Activated CD4-positive, alpha-beta T cell treated with anti-CD3 and anti-CD28 coated beads for 1 hour (primary cell): ENCODE data around the gene TPM3.
"Not testable (repeated sequence)": the region's sequence is repeated elsewhere in the genome, so short reads cannot be mapped to it uniquely, and the experiment has no call there.

Experiments used
- DNase-seq: peaks from one replicate; pipeline ENCODE4 v3.0.0-alpha.2; 2020

TPM3 gene

DNA sequence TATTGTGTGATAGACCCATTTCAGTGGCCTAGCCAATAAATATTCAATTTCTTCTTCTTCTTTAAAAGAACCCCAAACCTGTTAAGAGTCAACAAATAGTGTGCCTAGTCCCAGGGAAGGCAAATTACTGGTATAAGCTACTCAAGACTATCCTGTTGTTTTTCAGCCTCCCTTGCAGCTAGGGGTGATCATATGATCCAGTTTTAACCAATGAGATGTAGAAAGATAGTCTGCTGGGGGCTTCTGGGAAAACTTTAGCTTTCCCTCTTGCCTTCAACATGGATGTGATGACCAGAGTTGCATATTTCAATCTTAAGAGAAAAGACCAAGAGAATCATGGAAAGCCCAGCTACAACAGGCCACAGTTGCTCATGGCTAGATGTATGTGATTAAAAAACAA, 32.3 kb downstream of the TPM3 start:
- DNase-seq: no peak

DNA sequence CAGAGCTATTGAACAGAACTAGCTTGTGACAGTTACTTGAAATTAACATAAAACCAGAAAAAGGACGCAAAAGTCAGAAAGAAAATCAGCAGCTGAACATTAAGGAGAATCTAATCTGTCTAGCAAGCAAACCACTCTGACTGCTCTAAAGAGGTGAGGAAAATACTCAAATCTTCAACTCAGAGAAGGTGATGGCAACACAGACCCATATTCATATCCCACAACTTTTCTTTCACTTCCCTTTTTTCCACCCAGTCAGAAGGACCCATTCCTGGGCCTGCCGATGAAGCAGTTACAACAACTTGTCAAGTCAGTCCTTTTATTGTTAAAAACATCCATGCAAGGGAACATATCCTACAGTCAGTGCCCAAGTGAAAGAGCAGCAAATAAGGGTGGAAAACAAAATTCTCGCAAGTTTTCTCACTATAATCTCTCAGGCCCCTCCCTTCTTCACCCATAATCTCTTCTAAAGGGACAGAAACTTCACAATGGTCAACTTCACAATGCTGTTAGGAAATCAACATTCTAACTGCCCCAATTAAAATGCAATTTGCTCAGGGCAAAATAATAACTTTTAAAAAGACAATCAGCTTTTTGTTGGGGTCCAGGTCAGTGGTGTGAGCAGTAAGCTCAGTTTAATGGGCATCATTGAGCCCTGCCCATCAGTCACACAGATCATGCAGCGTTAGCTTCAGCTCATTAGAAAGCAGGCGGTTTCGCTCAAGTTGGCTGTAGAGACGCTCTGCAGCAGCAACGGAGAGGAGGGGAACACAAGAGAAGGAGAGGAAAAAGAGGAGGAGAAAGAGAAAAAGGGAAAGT, 33.4 kb downstream of the TPM3 start:
- DNase-seq: no peak

GRCh38 chr1:154157520-154158306, 34.2 kb downstream of the TPM3 start:
- peak; percentile 53 for DNase-seq

- no peak for DNase-seq
Observed at GRCh38 chr1:154155251-154155650, 36.6 kb downstream of the TPM3 start.

GRCh38 chr1:154154534-154155191, 37.2 kb downstream of the TPM3 start, which contains the start of gene NUP210L:
TSS of gene NUP210L (minus strand) at chr1:154155073.
- no peak for DNase-seq

GRCh38 chr1:154154053-154154452, 37.8 kb downstream of the TPM3 start:
- no peak for DNase-seq

DNA sequence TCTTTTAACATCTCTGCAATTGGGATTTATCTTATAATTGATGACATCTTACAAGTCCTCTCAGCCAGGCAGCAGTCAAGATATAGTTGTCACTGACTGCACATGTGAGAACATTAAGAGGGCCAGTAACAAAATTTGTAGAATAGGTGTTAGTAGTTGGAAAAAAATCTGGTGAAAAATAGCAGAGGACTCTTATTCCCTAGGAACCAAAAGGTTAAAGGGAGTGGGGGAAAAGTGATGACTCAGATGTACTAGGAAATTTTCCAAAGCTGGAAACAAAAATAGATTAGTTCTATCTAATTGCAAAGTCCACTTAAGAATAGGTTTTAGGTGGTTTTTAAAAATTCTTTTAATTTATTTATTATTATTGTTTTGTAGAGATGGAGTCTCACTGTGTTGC, 40.6 kb downstream of the TPM3 start:
- no peak for DNase-seq

- no peak for DNase-seq
Observed at GRCh38 chr1:154148807-154149206, 43.1 kb downstream of the TPM3 start.

DNA sequence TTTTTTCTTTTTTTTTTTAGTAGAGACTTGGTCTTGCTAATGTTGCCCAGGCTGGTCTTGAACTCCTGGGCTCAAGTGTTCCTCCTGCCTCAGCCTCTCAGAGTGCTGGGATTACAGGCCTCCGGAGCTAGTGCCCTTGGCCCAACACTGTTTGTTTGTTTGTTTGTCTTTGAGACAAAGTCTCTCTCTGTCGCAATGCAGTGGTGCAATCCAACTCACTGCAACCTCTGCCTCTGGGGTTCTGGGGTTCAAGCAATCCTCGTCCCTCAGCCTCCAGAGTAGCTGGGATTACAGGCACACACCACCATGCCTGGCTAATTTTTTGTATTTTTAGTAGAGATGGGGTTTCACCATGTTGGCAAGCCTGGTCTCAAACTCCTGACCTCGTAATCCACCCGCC, 44.4 kb downstream of the TPM3 start:
- DNase-seq: not testable (repeated sequence)

DNA sequence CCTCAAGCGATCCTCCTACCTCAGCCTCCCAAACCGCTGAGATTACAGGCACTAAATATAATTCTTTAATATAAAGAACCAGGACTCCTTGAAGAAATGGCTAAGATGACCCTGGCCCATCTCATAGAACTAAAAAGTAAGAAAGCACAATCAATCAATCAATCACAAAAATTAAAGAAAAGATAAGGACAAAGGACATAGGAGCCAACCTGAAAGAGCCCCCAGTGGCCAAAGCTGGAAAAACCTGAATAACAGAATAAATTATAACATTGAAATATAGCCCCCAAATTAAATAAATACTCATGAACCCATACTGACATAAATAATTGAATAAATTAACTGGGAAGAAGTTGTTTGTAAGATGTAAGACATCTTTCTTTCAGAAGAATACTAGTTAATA, 45.9 kb downstream of the TPM3 start:
- DNase-seq: no peak

- no peak for DNase-seq
Observed at GRCh38 chr1:154142358-154142757, 49.5 kb downstream of the TPM3 start.

DNA sequence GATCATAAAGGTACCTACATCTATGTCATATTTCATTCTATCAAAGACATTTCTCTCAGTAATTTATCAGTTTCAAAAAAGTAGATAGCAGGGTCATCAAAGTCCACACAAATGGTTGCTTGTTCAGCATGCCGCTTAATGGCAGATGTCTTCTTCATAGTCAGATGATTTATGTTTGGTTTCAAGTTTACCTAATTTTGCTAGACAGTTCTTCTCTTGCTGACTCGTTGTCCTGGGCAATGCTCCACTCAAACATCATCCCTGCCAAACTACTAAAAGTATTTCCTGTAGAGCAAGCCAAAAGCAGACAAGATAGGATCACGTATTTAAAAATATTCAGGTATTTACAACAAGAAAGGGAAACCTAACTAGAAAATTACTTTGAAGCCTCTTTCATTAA, 50.7 kb downstream of the TPM3 start:
- no peak for DNase-seq

GRCh38 chr1:154137888-154138287, 54.0 kb downstream of the TPM3 start:
- no peak for DNase-seq

DNA sequence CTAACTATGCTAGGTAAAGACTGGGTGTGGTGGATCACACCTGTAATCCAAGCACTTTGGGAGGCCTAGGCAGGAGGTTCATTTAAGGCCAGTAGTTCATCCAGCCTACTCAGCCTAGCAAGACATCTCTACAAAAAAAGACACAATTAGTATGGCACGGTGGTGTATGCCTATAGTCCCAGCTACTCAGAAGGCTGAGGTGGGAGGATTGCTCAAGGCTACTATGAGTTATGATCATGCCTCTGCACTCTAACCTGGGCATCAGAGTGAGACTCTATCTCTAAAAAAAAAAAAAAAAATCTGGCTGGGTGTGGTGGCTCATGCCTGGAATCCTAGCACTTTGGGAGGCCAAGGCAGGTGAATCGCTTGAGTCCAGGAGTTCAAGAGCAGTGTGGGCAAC, 58.6 kb downstream of the TPM3 start:
- DNase-seq: no peak

GRCh38 chr1:154129391-154129970, 62.4 kb downstream of the TPM3 start:
- DNase-seq: no peak

GRCh38 chr1:154123205-154123604, 68.7 kb downstream of the TPM3 start:
- DNase-seq: not testable (repeated sequence)

- no peak for DNase-seq
Observed at GRCh38 chr1:154117642-154118041, 74.3 kb downstream of the TPM3 start.

- no peak for DNase-seq
Observed at GRCh38 chr1:154115180-154115579, 76.7 kb downstream of the TPM3 start.
